Effector CD4-positive, alpha-beta T cell (primary cell): ENCODE results near the gene TWIST2.

ENCODE experiments used
- DNase-seq: peaks from one replicate; pipeline ENCODE4 v3.0.0-alpha.2; 2020

Gene TWIST2

GRCh38 chr2:238922435-238922834, 74.5 kb downstream of the TWIST2 start:
- no peak for DNase-seq

GRCh38 chr2:238924032-238924431, 76.1 kb downstream of the TWIST2 start:
- no peak for DNase-seq

GRCh38 chr2:238924796-238925195, 76.9 kb downstream of the TWIST2 start:
- DNase-seq: no peak

DNA sequence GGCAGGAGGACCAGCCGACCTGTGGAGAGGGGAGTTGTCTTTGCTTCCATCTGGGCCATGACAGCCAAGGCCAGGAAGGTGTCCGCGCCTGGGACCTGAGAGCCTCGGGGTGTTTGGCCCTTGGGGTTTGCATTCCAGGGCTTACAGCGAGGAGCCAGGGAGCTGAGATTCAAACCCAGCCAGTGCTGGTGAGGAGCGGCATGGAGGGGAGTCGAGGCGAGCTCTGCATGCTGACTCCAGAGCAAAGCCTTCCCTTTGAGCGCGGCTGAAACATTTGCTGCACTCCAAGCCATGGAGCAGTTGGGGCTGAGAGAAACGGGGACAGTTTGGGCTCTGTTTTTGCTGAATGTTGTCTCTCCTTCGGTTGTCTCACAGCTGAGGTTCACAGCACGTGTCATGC, 77.4 kb downstream of the TWIST2 start:
- DNase-seq: no peak

DNA sequence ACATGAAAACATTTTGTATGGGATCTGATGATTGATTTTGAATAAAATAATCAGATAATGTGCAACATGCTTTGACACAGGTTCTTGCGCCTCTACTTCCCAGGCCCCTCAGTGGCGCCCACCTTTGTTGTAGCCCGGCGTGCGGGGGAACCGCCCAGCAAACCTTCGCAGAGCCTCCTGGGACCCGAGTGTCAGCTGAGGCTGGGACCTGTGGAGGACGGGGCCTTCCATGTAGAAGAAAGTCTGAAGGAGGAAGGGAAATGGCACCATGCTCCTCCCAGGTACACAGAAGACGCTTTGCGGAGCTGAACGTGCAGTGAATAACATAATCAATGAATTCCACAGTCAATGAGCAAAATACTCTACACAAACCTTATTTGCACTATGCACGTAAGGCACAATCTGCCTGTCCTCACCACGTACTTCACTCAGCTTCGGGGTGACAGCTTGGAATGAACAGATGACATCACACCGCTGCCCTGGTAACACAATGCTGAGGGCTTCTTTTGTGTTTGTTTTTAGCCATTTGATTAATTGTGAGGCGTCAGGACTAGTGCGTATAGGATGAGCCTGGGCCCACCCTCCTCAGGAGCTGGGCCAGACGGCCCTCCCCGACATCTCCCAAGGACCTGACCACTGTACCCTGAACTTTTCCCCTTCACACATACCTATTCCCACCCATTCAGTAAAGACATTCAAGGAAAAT, 78.1 kb downstream of the TWIST2 start:
- DNase-seq: no peak

GRCh38 chr2:238926761-238927611, 79.1 kb downstream of the TWIST2 start:
- no peak for DNase-seq

DNA sequence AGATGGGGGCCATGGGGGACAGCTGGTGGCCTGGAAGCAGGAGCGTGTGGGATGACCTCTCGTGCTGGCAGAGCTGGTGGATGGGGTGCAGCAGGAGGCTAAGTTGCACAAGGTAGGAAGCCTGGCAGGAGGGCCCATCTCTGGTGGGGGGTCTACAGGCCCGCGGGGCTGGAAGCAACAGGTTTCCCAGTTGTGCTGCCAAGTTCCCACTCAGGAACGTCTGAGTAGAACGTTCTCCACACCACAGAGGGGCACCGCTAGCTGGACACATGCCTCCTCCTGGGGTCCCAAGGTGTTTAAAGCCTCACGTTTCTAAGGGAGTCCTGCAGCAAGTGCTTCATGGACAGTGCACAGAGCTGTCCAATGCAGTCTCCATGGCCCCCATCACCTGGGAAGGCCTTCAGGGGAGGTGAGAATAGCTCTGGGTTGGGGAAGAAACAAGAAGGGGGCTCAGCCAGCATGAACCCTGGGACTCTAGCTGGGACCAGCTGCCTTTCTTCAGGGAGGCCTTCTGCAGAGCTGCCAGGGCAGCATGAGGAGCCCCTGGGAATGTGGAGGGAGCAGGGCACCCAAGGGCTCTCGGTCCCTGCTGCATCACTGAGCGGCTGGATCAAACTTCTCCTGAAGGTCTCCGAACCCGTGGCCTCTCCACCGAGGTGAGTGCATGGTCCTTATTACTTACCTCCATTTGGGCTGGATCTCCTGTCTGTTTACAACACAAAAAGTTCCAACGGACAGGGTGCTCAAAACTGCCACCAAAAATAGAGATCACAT, 80.0 kb downstream of the TWIST2 start:
- DNase-seq: no peak

GRCh38 chr2:238928520-238929241, 80.8 kb downstream of the TWIST2 start:
- DNase-seq: no peak

GRCh38 chr2:238929242-238930081, 81.6 kb downstream of the TWIST2 start:
- no peak for DNase-seq

GRCh38 chr2:238930216-238930615, 82.3 kb downstream of the TWIST2 start:
- DNase-seq: no peak

GRCh38 chr2:238936162-238937052, 88.5 kb downstream of the TWIST2 start:
- no peak for DNase-seq

GRCh38 chr2:238938003-238938400, 90.1 kb downstream of the TWIST2 start:
- no peak for DNase-seq

GRCh38 chr2:238938401-238939055, 90.6 kb downstream of the TWIST2 start:
- DNase-seq: no peak

- DNase-seq: no peak
Measured at GRCh38 chr2:238939074-238939473, 91.2 kb downstream of the TWIST2 start.

DNA sequence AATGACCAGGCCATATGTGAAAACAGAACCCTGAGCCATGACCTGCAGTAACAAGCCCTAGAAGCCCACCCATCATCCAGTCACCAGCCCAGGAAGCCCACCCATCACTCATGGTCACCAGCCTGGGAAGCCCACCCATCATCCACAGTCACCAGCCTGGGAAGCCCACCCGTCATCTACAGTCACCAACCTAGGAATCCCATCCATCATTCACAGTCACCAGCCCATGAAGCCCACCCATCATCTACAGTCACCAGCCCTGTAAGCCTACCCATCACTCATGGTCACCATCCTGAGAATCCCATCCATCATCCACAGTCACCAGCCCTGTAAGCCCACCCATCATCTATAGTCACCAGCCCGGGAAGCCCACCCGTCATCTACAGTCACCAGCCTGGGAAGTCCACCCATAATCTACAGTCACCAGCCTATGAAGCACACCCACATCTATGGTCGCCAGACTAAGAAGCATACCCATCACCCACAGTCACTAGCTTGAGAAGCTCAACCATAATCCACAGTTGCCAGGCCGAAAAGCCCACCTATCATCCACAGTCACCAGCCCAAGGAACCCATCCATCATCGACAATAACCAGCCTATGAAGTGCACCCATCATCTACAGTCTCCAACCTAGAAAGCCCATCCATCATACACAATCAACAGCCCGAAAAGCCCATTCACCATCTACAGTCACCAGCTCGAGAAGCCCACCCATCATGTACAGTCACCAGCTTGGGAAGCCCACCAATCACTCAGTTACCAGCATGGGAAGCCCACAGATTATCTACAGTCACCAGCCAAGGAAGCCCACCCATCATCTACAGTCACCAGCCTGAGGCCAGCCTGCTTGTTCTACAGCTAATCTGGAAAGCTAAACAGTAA, 91.9 kb downstream of the TWIST2 start:
- no peak for DNase-seq

DNA sequence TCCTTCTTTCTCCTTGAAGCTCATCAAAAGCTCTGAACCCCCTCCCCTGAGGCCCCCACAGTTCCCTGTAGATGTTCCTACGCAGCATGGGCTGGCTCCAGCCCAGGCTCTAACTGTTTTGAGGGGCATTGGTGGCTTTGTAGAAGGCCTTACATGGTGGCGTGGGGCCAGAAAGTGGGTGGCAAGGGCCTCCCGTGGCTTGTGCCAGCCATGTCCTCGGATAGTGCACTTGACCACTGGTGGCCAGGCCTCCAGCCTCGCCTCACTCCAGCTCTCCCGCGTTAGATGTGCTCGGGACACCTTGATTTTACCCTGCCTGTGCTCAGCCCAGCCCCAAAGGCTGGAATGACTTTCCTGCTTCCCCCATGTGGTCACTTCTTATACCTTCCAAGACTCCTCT, 92.9 kb downstream of the TWIST2 start:
- no peak for DNase-seq

GRCh38 chr2:238941262-238941792, 93.4 kb downstream of the TWIST2 start:
- DNase-seq: no peak

DNA sequence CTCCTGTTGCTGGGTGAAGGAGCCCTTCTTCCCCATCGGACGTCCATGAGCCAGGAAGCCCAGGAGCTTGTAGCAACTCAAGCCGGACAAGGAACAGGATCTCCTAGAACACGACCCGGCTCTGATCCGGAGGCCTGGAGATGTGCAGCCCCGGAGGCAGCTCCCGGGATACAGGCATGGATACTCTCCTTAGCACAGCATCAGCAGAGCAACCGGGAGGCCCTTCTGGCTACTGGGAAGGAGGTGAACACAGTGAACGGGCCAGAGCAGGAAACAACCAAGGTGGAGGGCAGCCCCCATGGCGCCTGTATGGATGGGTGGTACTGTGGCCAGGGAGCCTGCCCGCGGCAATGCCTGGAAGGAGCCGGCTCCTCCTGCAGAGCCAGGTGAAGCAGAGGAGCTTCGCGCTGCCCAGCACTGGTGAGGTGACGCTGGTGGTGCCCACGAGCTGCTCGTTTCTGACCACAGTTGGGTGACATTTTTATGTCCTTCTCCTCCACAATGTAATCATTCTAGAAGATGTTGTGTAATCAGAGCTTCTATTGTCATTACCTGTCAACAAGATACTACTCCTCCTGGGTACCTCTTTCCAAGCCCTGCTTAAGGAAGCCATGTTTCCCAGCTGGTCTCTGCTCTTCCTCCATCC, 94.3 kb downstream of the TWIST2 start:
- no peak for DNase-seq
